Measurements from ENCODE around the gene PXT1.
"Not testable (repeated sequence)": the region's sequence is repeated elsewhere in the genome, so short reads cannot be mapped to it uniquely, and the experiment has no call there.

Gene PXT1, protein sequence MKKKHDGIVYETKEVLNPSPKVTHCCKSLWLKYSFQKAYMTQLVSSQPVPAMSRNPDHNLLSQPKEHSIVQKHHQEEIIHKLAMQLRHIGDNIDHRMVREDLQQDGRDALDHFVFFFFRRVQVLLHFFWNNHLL

DNA sequence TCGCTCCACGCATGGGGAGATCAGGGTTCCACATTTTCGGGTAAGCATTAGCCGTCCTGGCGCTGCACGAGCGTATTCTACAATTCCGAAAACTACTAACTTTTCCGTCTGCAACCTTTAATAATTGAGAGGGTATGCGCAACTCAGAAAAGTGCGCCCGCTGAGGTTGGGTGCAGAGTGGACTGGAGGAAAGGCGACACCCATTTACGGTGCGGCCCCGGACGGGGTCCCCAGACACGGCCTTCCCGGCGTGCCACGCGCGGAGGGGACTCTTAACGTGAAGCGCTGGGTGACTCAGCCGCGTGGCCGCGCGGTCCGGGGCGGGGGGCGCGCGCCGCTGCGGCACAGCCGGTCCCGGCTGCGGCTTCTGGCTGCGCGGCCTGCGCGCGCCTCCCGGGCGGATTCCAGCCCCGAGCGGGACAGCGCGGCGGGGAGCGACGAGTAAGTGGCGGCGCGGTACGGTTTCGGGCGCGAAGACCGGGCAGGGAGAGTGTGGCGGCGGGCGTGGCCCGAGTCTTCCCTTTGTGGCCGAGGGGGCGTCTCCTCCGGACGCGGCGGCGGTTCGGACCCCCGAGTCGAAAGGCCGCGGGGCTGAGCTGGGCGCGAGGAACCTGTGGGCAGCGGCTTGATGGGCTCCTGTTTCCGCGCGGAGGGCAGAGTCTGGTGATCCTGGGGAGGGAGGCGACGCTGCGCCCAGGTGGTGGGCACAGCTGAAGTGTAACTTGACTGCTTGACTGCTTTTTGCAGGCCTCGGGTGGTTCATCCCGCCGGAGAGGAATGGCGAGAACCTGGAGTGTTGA is at the start of gene PXT1, which contains the start of gene KCTD20:
Gene PXT1 (minus strand): TSS at position 184 of the 800 bp plus-strand sequence. CDS start 16,772 bp downstream, outside the sequence.
Gene KCTD20 (plus strand): TSS at position 330 of the 800 bp plus-strand sequence. CDS start 27,098 bp downstream, outside the sequence.
- DNase-seq (ENCODE audit: low read depth in 2 of 2) = peak; percentile 69 to 70

DNA sequence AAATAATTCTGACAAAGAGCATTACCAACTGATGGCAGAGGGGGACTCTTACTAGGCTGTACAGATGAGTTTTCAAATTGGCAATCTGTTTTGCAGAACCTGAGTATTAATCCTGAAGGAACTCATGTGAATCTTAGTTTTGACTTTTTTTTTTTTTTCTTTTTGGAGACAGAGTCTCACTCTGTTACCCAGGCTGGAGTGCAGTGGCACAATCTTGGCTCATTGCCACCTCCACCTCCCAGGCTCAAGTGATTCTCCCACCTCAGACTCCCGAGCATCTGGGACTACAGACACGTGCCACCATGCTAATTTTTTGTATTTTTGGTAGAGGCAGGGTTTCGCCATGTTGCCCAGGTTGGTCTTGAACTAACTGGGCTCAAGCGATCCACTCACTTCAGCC is 49.4 kb upstream of the PXT1 start:
- no peak for DNase-seq (ENCODE audit: low read depth in 2 of 2)

DNA sequence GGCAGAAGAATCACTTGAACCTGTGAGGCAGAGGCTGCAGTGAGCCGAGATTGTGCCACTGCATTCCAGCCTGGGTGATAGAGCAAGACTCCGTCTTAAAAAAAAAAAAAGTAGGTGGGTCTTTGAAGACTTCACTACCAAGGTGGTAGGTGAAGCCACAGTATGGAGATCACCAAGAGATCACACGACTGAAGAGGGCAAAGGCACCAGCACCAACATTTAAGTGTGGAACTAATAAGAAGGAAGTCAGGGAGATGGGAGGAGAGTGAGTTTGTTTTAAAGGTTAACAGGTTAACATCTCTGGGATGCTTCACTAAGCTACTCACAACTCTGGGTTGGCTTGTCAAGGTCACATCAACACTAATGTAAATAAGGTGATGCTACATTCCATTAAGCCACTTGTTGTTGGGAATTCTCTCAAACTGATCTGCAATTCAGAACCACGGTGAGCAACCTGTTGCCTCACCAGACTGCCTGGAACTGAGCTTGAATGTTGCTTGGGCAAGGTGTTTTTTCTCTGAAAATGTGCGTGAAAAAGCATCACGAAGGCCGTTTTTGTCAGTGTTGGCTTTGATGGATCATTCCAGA is 48.8 kb upstream of the PXT1 start:
- DNase-seq (ENCODE audit: low read depth in 2 of 2) = no peak

DNA sequence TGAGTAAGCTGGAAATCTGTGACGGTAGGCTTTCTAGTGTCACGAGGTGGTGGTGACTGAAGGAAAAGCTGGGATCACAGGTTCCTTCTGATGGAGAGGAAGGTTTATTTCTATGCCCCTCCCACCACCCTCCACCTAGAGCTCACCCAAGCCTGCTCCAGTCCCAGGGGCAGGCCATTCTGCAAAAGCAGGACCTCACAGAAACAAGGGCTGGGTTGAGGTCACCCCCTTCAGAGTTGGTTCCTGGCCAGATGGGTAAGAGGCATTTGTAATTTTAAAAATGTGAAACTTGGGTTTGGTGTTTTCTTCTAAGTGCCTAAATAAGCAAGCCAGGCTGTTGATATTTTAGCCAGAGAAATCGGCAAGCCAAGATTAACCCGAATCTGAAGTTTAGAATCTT is 46.8 kb upstream of the PXT1 start:
- no peak for DNase-seq (ENCODE audit: low read depth in 2 of 2)

DNA sequence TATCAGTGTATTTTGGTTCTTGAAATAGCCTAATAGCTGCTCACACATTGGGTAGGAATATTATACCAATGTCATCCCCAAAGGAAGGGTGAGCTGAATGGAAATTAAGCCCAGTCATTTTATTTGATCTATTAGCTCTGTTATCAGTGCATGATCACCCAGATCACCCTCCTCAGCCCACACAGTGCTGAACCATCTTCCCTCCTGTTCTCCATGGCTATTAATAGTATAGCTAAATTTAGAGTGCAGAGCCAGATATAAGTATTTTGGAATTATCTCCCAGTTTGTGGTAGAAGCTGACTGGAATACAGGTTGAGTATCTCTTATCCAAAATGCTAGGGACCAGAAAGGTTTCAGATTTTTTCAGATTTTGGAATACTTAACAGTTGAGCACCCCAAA is 45.6 kb upstream of the PXT1 start:
- no peak for DNase-seq (ENCODE audit: low read depth in 2 of 2)

DNA sequence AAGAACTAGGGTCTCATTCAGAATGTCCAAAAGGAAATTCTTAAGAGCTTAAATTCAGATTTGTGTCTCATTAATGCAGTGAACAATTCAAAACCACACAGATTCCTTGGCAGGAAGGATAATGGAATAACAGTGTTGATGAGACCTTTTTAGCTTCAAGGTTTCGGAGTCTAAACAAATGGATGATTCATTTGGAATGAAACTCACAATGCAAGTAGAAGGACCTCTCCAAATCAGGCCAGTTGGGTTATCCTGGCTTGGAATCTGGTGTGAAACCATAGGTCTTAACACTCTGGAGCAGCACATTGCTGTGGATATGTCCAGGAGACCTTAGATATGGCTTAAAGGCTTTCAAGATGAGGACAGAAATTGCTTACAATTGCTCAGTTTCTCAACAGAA is 45.0 kb upstream of the PXT1 start:
- DNase-seq (ENCODE audit: low read depth in 2 of 2) = no peak

DNA sequence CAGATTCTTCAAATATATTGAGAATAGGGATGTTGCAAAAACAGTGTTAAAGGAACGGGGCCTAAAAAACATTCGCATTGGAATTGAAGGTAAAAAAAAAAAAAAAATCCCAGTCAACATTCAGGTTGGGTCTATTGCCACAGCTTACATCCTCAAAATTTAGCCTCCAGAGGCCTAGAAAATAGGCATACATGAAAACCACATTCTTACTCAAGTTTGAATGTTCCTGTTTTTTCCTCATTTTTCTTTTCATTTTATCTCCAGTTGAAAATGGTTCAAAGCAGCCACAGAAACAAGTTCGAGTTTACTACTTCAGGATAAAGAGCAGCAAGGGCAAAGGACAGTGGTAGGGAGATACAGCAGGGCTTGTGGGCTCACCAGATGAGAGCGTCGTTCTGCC is 42.1 kb upstream of the PXT1 start:
- no peak for DNase-seq (ENCODE audit: low read depth in 2 of 2)

DNA sequence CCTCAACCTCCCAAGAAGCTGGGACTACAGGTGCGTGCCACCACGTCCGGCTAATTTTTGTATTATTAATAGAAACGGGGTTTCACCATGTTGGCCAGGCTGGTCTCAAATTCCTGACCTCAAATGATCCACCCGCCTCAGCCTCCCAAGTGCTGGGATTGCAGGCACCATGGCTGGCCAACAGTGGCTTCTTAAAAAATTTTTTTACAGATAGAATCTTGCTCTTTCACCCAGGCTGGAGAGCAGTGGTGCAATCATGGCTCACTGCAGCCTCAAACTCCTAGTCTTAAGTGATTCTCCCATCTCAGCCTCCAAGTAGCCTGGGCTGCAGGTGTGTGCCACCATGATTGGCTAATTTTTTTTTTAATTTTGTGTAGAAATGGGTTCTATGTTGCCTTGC is 40.7 kb upstream of the PXT1 start:
- not testable (repeated sequence) for DNase-seq (ENCODE audit: low read depth in 2 of 2)

DNA sequence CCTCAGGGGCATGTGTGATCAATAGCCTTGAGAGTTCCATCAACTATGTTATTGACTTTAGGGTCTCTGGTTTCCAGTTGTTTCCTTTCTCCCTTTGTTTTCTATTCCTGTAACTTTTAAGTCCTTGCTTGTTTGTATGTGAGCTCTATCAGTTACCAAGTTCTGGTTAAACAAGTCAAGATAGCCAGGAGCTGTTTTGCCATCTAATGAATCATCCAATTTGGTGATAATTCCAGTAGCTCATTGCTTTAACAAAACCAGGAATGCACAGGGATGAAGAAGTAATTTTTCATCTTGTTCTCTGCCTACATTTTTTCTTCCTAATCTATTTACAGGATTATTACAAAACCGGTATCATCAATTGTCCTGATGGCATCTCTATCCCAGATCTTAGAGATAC is 36.6 kb upstream of the PXT1 start:
- DNase-seq (ENCODE audit: low read depth in 2 of 2) = no peak

DNA sequence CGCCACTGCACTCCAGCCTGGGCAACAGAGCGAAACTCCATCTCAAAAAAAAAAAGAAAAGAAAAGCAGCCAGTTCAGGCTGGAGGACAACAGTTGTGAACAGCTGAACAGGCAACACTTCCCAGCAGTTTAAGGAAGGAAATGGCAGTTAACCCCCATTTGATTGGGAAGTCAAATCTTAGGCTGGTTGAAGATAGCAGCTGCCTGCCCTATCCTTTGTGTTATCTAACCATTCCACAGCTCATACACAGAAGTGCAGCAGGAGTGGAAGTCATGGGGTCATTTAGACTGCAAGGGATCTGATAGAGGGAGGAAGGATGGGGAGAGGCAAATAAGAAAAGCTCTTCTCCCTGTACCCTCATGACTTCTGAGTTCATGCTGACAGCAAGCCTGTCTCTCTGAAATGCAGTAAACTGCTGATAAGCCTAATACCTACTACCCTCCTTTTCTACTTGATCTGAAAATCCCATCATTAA is 35.4 kb upstream of the PXT1 start:
- no peak for DNase-seq (ENCODE audit: low read depth in 2 of 2)

DNA sequence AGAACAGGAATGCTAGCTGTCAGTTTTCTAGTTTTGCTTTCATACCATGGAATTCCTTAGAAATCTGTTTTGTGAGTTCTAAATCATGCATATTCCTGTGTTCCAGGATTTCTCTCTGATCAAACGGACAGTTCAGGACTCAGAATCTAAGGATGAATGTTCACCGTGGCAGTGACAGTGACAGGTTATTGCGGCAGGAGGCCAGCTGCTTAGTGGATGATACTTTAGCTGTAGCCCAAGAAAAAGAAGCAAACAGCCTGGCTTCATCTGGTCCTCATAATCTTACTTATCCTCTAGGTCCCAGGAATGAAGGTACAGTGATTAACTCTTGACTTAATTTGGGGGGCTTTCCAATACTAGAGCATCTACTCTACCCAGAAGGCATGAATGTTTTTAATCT is 27.3 kb upstream of the PXT1 start:
- no peak for DNase-seq (ENCODE audit: low read depth in 2 of 2)

DNA sequence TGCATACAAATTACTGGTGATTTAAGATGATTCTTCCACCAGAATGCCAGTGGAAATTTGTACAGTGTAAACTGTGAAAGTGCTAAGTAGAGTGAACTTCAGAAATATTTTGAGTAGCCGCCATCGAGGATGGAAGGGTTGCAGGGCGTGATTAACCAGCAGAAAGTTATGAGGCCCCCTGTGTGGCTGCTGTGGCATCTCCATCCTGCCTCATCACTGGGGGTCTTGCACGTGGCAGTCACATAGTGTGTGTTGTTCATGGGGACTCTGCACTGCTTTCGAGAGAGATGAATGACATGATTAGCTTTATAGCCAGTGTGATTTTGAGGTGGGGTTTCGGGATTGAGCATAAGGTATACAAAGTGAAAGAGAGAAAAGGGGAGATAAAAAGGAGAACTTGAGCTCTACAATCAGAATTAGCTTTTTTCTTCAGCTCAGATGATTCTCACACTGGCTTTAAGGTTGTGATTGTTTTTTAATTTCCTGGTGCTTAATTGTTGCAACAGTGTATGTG is 26.6 kb upstream of the PXT1 start:
- no peak for DNase-seq (ENCODE audit: low read depth in 2 of 2)

DNA sequence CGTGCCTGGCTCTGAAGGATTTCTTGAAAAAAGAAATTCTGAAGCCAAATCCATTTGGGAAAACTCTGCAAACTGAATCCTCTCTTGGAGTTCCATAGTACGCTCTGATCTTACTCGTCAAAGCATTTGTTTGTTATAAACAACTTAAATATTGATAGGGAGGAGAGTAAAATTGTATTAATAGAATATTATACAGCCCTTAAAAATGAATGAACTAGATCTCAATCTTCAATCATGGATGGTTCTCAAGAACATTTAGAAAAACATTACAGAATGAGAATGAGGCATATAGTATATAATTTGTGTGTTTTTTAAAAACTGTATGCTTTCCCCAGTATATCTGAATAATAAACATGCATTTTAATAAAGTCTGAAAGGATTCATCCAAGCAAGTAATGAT is 25.0 kb upstream of the PXT1 start:
- no peak for DNase-seq (ENCODE audit: low read depth in 2 of 2)

DNA sequence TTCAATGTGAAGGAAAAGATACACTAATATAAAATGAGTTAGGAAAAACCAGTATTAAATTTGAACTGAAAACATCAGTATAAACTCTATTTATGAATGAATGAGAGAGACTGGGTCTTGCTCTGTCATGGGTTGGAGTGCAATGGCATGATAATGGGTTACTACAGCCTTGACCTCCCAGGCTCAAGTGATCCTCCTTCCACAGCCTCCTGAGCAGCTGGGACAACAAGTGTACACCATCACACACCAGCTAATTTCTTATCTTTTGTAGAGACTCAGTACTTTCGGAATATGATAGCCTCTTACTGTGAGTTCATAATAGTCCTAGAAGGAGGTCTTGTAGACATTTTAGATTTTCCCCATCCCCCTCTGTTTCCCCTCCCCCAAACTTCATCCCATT is 21.6 kb upstream of the PXT1 start:
- no peak for DNase-seq (ENCODE audit: low read depth in 2 of 2)

DNA sequence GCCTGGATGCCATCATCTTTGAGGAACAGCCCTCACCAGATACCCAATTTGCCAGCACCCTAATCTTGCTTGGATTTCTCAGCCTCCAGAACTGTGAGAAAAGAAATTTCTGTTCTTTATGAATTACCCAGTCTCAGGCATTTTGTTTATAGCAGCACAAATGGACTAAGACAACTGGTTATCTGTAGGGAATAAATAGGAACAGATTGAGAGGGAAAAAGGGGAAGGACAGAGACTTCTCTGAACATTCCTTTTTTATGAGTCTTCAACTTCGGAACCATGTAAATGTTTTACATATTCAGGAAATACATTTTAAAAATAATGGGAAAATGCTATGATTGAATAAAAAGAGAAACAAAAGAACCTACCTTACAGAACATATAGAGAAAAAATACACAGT is 21.0 kb upstream of the PXT1 start:
- DNase-seq (ENCODE audit: low read depth in 2 of 2) = no peak

DNA sequence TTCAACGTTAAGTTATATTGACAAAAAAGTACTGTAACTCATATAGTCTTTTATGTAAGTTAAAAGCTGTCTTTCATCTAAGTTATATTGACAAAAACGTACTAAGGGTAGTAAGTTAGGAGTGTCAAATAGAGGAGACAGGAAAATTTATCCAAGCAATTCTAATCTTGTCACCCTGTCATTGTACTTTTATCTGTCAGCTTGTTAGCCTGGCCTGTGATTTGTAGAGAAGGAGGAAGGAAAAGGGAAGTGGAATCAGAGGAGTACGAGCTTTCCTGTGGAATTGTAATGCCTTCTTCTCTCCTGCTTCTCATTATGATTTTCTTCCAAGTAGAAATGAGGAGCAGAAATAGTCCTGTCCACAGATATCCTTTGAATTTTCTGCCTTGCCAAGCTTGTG is 19.0 kb upstream of the PXT1 start:
- DNase-seq (ENCODE audit: low read depth in 2 of 2) = no peak

DNA sequence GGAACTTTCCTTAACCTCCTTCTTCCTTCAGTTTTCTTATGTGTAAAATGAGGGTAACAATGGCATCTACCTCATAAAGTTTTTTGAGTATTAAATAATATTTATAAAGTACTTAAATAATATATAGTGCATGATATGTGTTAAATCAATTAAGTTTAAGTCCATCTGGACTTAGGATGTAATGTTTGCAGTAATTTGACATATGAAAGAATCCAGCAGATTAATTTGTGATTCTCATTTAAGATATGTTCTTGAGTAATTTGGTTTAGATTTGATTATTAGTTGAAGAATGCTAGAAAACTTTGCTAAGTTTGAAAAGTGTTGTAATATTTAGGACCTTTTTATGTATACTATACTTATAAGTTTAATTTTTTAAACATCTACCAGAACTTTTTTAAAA is 18.3 kb upstream of the PXT1 start:
- no peak for DNase-seq (ENCODE audit: low read depth in 2 of 2)

DNA sequence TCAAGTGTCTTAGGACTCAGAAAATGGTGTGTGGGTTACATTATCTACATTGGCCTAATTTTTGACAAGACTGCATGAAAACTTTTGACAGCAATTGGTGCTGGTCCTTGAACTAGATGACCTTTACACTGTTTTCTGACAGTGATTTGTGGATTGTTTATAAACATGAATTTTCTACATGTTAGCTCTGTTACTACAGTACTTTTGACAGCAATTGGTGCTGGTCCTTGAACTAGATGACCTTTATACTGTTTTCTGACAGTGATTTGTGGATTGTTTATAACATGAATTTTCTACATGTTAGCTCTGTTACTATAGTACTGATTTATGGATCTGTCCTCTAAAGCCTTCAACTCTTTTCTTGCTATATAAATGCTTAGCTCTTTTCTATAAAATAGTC is 16.8 kb upstream of the PXT1 start:
- DNase-seq (ENCODE audit: low read depth in 2 of 2) = no peak

DNA sequence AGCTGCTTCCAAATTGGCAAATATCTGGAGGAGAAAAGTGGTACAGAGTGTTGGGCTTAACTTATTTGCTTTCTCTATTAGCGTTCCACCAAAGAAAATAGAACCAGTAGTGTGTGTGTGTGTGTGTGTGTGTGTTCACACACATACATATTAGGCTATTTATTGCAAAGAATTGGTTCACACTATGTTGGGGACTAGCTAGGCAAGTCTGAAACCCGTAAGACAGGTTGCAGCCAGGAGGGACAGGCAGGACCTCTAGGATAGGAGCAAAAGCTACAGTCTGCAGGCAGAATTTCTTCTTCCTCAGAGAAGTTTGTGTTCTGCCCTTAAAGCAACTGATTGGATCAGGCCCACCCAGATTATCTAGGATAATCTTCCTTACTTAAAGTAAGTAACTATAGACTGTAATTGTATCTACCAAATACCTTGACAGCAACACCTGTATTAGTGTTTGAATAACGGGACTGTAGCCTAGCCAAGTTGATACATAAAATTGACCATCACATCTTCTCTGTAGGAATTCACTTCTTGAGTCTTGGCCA is 12.9 kb upstream of the PXT1 start:
- no peak for DNase-seq (ENCODE audit: low read depth in 2 of 2)

DNA sequence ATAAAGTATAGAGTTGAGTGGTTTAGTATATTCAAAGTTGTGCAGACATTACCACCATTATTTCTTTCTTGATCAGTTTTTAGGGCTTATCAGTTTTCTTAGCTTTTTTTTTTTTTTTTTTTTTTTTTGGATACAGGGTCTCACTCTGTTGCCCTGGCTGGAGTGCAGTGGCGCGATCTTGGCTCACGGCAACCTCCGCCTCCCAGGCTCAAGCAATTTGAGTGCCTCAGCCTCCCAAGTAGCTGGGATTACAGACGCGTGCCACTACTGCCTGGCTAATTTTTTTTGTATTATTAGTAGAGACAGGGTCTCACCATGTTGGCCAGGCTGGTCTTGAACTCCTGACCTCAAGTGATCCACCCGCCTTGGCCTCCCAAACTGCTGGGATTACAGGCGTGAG is 10.2 kb upstream of the PXT1 start:
- not testable (repeated sequence) for DNase-seq (ENCODE audit: low read depth in 2 of 2)

DNA sequence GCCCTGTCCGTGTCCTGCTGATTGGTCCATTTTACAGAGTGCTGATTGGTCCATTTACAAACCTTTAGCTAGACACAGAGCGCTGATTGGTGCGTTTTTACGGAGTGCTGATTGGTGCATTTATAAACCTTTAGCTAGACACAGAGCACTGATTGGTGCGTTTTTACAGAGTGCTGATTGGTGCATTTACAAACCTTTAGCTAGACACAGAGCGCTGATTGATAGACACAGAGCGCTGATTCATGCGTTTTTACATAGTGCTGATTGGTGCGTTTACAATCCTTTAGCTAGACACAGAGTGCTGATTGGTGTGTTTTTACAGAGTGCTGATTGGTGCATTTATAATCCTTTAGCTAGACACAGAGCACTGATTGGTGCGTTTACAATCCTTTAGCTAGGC is 6.5 kb upstream of the PXT1 start:
- DNase-seq (ENCODE audit: low read depth in 2 of 2) = not testable (repeated sequence)

DNA sequence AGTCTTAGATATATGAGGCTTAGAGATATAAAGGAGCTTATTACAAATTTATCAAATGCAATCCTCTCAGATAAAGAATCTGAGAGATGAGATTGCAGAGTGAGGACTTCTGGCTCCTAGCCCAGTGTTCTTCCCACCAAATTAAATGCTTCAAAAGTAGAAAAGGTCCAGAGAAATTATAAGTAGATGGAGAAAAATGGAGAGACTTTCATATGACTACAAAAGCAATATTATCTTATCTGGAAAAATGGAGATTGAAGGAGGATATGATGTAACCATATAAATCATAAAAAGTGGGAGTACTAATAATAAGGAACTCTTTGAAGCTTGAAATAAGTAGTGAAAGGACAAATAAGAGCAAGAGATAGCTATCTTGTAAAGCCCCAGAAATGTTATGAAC is 3.0 kb upstream of the PXT1 start:
- DNase-seq (ENCODE audit: low read depth in 2 of 2) = no peak

DNA sequence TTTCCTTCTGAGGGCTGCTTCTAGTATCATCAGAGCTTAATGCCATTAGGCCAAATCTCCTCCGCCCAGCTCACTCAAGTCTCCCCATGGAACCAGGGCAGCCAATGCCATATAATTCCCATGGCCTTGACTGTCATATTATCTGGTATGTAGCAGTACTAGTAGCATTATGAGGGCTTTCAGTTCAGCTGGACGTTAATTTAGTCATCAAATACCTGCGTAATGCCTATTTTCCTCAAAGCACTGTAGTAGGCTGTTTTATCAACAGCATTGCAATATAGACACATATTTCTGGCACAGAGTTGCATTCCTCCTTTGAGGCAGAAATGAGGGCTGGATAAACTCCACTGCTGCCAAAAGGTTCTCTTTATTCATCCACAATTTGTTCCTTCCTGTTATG is 1.8 kb upstream of the PXT1 start:
- no peak for DNase-seq (ENCODE audit: low read depth in 2 of 2)

Data from stimulated activated CD8-positive, alpha-beta memory T cell treated with anti-CD3 and anti-CD28 coated beads, Interleukin-2, amount 100 ng/mL, for 1 hour (primary cell).